Dedifferentiated amniotic fluid mesenchymal stem cell (primary cell): ENCODE measurements around the gene THSD4.

ENCODE experiments used
- DNase-seq: peaks from one replicate; pipeline ENCODE4 v3.0.0-alpha.2; 2016; ENCODE audit errors: extremely low spot score

Gene THSD4

GRCh38 chr15:71780115-71780976, 665.1 kb downstream of the THSD4 start:
- peak; percentile 72 for DNase-seq

- DNase-seq = no peak
Observed at GRCh38 chr15:71781179-71781964, 666.1 kb downstream of the THSD4 start.

- DNase-seq = no peak
Observed at GRCh38 chr15:71781965-71782265, 666.6 kb downstream of the THSD4 start.

- DNase-seq = no peak
Observed at GRCh38 chr15:71782422-71783165, 667.3 kb downstream of the THSD4 start.

- no peak for DNase-seq
Observed at GRCh38 chr15:71784719-71785118, 669.4 kb downstream of the THSD4 start.

GRCh38 chr15:71785996-71786395, 670.7 kb downstream of the THSD4 start:
- no peak for DNase-seq

GRCh38 chr15:71786673-71787072, 671.4 kb downstream of the THSD4 start:
- DNase-seq = no peak

GRCh38 chr15:71788646-71789579, 673.6 kb downstream of the THSD4 start:
- no peak for DNase-seq

GRCh38 chr15:71789616-71790015, 674.3 kb downstream of the THSD4 start:
- no peak for DNase-seq

- DNase-seq = no peak
Observed at GRCh38 chr15:71790081-71790480, 674.8 kb downstream of the THSD4 start.

GRCh38 chr15:71791975-71792374, 676.7 kb downstream of the THSD4 start:
- DNase-seq = no peak

- peak; percentile 65 for DNase-seq
Observed at GRCh38 chr15:71792521-71792920, 677.2 kb downstream of the THSD4 start.

- no peak for DNase-seq
Observed at GRCh38 chr15:71798641-71799040, 683.4 kb downstream of the THSD4 start.

GRCh38 chr15:71800190-71800589, 684.9 kb downstream of the THSD4 start:
- no peak for DNase-seq

GRCh38 chr15:71800835-71801745, 685.8 kb downstream of the THSD4 start:
- peak; percentile 60 for DNase-seq

- DNase-seq = no peak
Observed at GRCh38 chr15:71801935-71802655, 686.8 kb downstream of the THSD4 start.

GRCh38 chr15:71802770-71803169, 687.5 kb downstream of the THSD4 start:
- no peak for DNase-seq

GRCh38 chr15:71804226-71804625, 689.0 kb downstream of the THSD4 start:
- DNase-seq = no peak

GRCh38 chr15:71804695-71805470, 689.6 kb downstream of the THSD4 start:
- DNase-seq = no peak
